Epithelial cell of prostate (primary cell): ENCODE measurements around the gene FARP1.
"Not testable (repeated sequence)": the region's sequence is repeated elsewhere in the genome, so short reads cannot be mapped to it uniquely, and the experiment has no call there.

Experiments used
- DNase-seq: peaks from one replicate; pipeline ENCODE4 v3.0.0-alpha.2; 2011; ENCODE audit warnings: low read depth, low spot score
- H3K27ac ChIP-seq: fragments of 450-650 bp; 2 replicates; pipeline ENCODE4 v1.5.1; 2017; ENCODE audit warnings: mild to moderate bottlenecking

Gene FARP1

GRCh38 chr13:98369520-98369919, 226.6 kb downstream of the FARP1 start:
- not testable (repeated sequence) for DNase-seq

GRCh38 chr13:98370261-98370660, 227.4 kb downstream of the FARP1 start:
- no peak overlapping the region for H3K27ac ChIP-seq
- DNase-seq: no peak

More at GRCh38 chr13:98369520-98369919, 226.6 kb downstream of the FARP1 start:
- not testable (repeated sequence) for H3K27ac ChIP-seq

GRCh38 chr13:98370806-98371515, 228.1 kb downstream of the FARP1 start:
- no peak for DNase-seq
- no peak overlapping the region for H3K27ac ChIP-seq

GRCh38 chr13:98371516-98372023, 228.7 kb downstream of the FARP1 start:
- DNase-seq: no peak
- H3K27ac ChIP-seq: no peak overlapping the region

GRCh38 chr13:98372876-98373275, 230.0 kb downstream of the FARP1 start:
- DNase-seq: no peak
- H3K27ac ChIP-seq: no peak overlapping the region

GRCh38 chr13:98374750-98375149, 231.9 kb downstream of the FARP1 start:
- no peak for DNase-seq
- no peak overlapping the region for H3K27ac ChIP-seq

GRCh38 chr13:98377635-98378378, 234.9 kb downstream of the FARP1 start:
- no peak for DNase-seq
- no peak overlapping the region for H3K27ac ChIP-seq

GRCh38 chr13:98384739-98385138, 241.8 kb downstream of the FARP1 start:
- no peak for DNase-seq
- no peak overlapping the region for H3K27ac ChIP-seq

- no peak overlapping the region for H3K27ac ChIP-seq
- DNase-seq: no peak
These were observed 242.7 kb downstream of the FARP1 start for GRCh38 chr13:98385606-98386005.

GRCh38 chr13:98386637-98387036, 243.7 kb downstream of the FARP1 start:
- DNase-seq: no peak
- no peak overlapping the region for H3K27ac ChIP-seq

- no peak overlapping the region for H3K27ac ChIP-seq
These were observed 246.4 kb downstream of the FARP1 start for GRCh38 chr13:98389319-98389718.

GRCh38 chr13:98390086-98390715, 247.3 kb downstream of the FARP1 start:
- no peak overlapping the region for H3K27ac ChIP-seq
- DNase-seq: no peak

More at GRCh38 chr13:98389319-98389718, 246.4 kb downstream of the FARP1 start:
- DNase-seq: no peak

- DNase-seq: no peak
- H3K27ac ChIP-seq: no peak overlapping the region
These were observed 251.0 kb downstream of the FARP1 start for GRCh38 chr13:98393873-98394272.

GRCh38 chr13:98394820-98395510, 252.1 kb downstream of the FARP1 start:
- no peak overlapping the region for H3K27ac ChIP-seq
- DNase-seq: no peak

GRCh38 chr13:98396071-98396710, 253.3 kb downstream of the FARP1 start:
- no peak for DNase-seq
- no peak overlapping the region for H3K27ac ChIP-seq

- no peak overlapping the region for H3K27ac ChIP-seq
These were observed 254.3 kb downstream of the FARP1 start for GRCh38 chr13:98397221-98397620.

GRCh38 chr13:98397861-98398260, 255.0 kb downstream of the FARP1 start:
- no peak overlapping the region for H3K27ac ChIP-seq
- no peak for DNase-seq

More at GRCh38 chr13:98397221-98397620, 254.3 kb downstream of the FARP1 start:
- DNase-seq: no peak

- no peak for DNase-seq
- no peak overlapping the region for H3K27ac ChIP-seq
These were observed 255.7 kb downstream of the FARP1 start for GRCh38 chr13:98398581-98398980.

- H3K27ac ChIP-seq: no peak overlapping the region
- DNase-seq: no peak
These were observed 256.9 kb downstream of the FARP1 start for GRCh38 chr13:98399756-98400155.

GRCh38 chr13:98401934-98402333, 259.0 kb downstream of the FARP1 start:
- no peak for DNase-seq

More at GRCh38 chr13:98401934-98402333, 259.0 kb downstream of the FARP1 start:
- no peak overlapping the region for H3K27ac ChIP-seq
